MM.1S (cell line): Measurements from ENCODE around the gene PWP2.
"Not testable (repeated sequence)": the region's sequence is repeated elsewhere in the genome, so short reads cannot be mapped to it uniquely, and the experiment has no call there.

Experiments
- CTCF ChIP-seq: fragments of 300-600 bp; sonication (generic); IDR thresholded peaks from 2 replicates; pipeline ENCODE4 v1.5.1; 2016; ENCODE audit warnings: antibody characterized with exemption, low read length, mixed read lengths
- EZH2 ChIP-seq: fragments of 300-600 bp; sonication (generic); optimal IDR thresholded peaks from 2 replicates; pipeline ENCODE3; 2017; ENCODE audit warnings: low read depth, mild to moderate bottlenecking, antibody characterized with exemption, low read length, mixed read lengths
- EZH2phosphoT487 ChIP-seq: fragments of 300-600 bp; sonication (generic); IDR thresholded peaks from 2 replicates; pipeline ENCODE4 v1.6.1; 2018; ENCODE audit warnings: antibody characterized with exemption, low read length

GRCh38 chr21:44142470-44142869 is 35.3 kb downstream of the PWP2 start:
- not testable (repeated sequence) for TF ChIP-seq CTCF, EZH2, EZH2phosphoT487
